Mucosa of stomach (tissue), 1 donor: ENCODE results near the gene CRKL.

Experiments used
- H3K27me3 ChIP-seq: one replicate; pipeline ENCODE4 v1.7.0; 2013; ENCODE audit warnings: mild to moderate bottlenecking, low read length; ENCODE audit not compliant: control insufficient read depth, insufficient read depth
- H3K36me3 ChIP-seq: one replicate; pipeline ENCODE4 v1.7.0; 2013; ENCODE audit warnings: low read length; ENCODE audit not compliant: control insufficient read depth, insufficient read depth
- H3K4me1 ChIP-seq: one replicate; pipeline ENCODE4 v1.7.0; 2013; ENCODE audit warnings: mild to moderate bottlenecking, low read length; ENCODE audit not compliant: control insufficient read depth, insufficient read depth
- H3K4me3 ChIP-seq: one replicate; pipeline ENCODE4 v1.7.0; 2013; ENCODE audit warnings: low read length
- H3K9ac ChIP-seq: one replicate; pipeline ENCODE4 v1.7.0; 2013; ENCODE audit warnings: mild to moderate bottlenecking, low read length, moderate library complexity
- H3K9me3 ChIP-seq: one replicate; pipeline ENCODE4 v1.7.0; 2013; ENCODE audit warnings: mild to moderate bottlenecking, low read length, moderate library complexity; ENCODE audit not compliant: control insufficient read depth
- donor health status: Pancreatic carcinoma.

The CRKL gene

GRCh38 chr22:20962491-20962945 lies 45.3 kb downstream of the CRKL start:
- Histone ChIP-seq H3K36me3 (no peaks in the 10 kb centered on the region), H3K27me3 (peaks cover 24% of the 10 kb centered on the region), H3K9me3 (no peaks in the 10 kb centered on the region), H3K4me3 (no peak overlapping the region), H3K9ac (no peak overlapping the region), H3K4me1 (peaks cover 11% of the 10 kb centered on the region)

- Histone ChIP-seq H3K4me1 (peaks cover 6% of the 10 kb centered on the region), H3K27me3 (peaks cover 24% of the 10 kb centered on the region), H3K4me3 (no peak overlapping the region), H3K36me3 (no peaks in the 10 kb centered on the region), H3K9ac (no peak overlapping the region), H3K9me3 (no peaks in the 10 kb centered on the region)
Measured at GRCh38 chr22:20963201-20964052, 46.2 kb downstream of the CRKL start.

GRCh38 chr22:20964090-20964798 lies 47.0 kb downstream of the CRKL start:
- Histone ChIP-seq H3K4me1 (peaks cover 6% of the 10 kb centered on the region), H3K4me3 (no peak overlapping the region), H3K9ac (no peak overlapping the region), H3K27me3 (peaks cover 24% of the 10 kb centered on the region), H3K36me3 (no peaks in the 10 kb centered on the region), H3K9me3 (no peaks in the 10 kb centered on the region)

GRCh38 chr22:20964799-20965103 lies 47.5 kb downstream of the CRKL start:
- Histone ChIP-seq H3K4me3 (no peak overlapping the region), H3K9ac (no peak overlapping the region)

GRCh38 chr22:20965104-20965887 lies 48.1 kb downstream of the CRKL start:
- Histone ChIP-seq H3K4me3 (no peak overlapping the region), H3K27me3 (peaks cover 24% of the 10 kb centered on the region), H3K9ac (no peak overlapping the region), H3K36me3 (no peaks in the 10 kb centered on the region), H3K4me1 (peaks cover 6% of the 10 kb centered on the region), H3K9me3 (no peaks in the 10 kb centered on the region)

More at GRCh38 chr22:20964799-20965103, 47.5 kb downstream of the CRKL start:
- peaks cover 24% of the 10 kb centered on the region for H3K27me3 ChIP-seq
- no peaks in the 10 kb centered on the region for H3K36me3 ChIP-seq
- peaks cover 6% of the 10 kb centered on the region for H3K4me1 ChIP-seq
- no peaks in the 10 kb centered on the region for H3K9me3 ChIP-seq

- H3K9ac ChIP-seq = no peak overlapping the region
- peaks cover 24% of the 10 kb centered on the region for H3K27me3 ChIP-seq
- H3K36me3 ChIP-seq = no peaks in the 10 kb centered on the region
- H3K4me3 ChIP-seq = no peak overlapping the region
- no peaks in the 10 kb centered on the region for H3K9me3 ChIP-seq
- peaks cover 6% of the 10 kb centered on the region for H3K4me1 ChIP-seq
Measured at GRCh38 chr22:20965888-20966855, 49.0 kb downstream of the CRKL start.

- no peak within 1 kb of the TSS for H3K4me3 ChIP-seq
- H3K9ac ChIP-seq = no peak within 1 kb of the TSS
- H3K9me3 ChIP-seq = no peaks in the 10 kb centered on the region
- H3K4me1 ChIP-seq = no peaks in the 10 kb centered on the region
- H3K27me3 ChIP-seq = peaks cover 24% of the 10 kb centered on the region
- no peaks in the 10 kb centered on the region for H3K36me3 ChIP-seq
Measured at GRCh38 chr22:20966883-20967696, 49.9 kb downstream of the CRKL start, which contains the start of gene AIFM3. AIFM3 (plus strand) TSS chr22:20967255; CDS start chr22:20967945, 690 bp downstream.

- peaks cover 22% of the 10 kb centered on the region for H3K27me3 ChIP-seq
- H3K9me3 ChIP-seq = no peaks in the 10 kb centered on the region
- no peaks in the 10 kb centered on the region for H3K36me3 ChIP-seq
- no peak overlapping the region for H3K4me3 ChIP-seq
- H3K4me1 ChIP-seq = no peaks in the 10 kb centered on the region
- no peak overlapping the region for H3K9ac ChIP-seq
Measured at GRCh38 chr22:20967697-20968211, 50.5 kb downstream of the CRKL start.

GRCh38 chr22:20968281-20968977 lies 51.2 kb downstream of the CRKL start:
- no peak overlapping the region for H3K9ac ChIP-seq
- H3K27me3 ChIP-seq = peaks cover 20% of the 10 kb centered on the region
- no peaks in the 10 kb centered on the region for H3K4me1 ChIP-seq
- no peak overlapping the region for H3K4me3 ChIP-seq
- no peaks in the 10 kb centered on the region for H3K36me3 ChIP-seq
- H3K9me3 ChIP-seq = no peaks in the 10 kb centered on the region
